H1 (cell line): ENCODE data around the gene EIF4A2. TPM values are rescaled to one million over a fixed set of nuclear protein-coding genes. Genes with fewer than 3 reads are reported as not detected.

Source experiments
- ASH2L ChIP-seq: fragments of 200-600, 300-600 bp; sonication (generic); IDR thresholded peaks from one replicate; pipeline ENCODE4 v1.7.1; 2017; ENCODE audit warnings: low read length
- CHD7 ChIP-seq: fragments of 300-600 bp; sonication (generic); IDR thresholded peaks from 2 replicates; pipeline ENCODE4 v1.7.1; 2012; ENCODE audit warnings: low read length, moderate library complexity, mild to moderate bottlenecking, inconsistent platforms; ENCODE audit not compliant: insufficient replicate concordance
- MAX ChIP-seq: IDR thresholded peaks from 2 replicates; pipeline ENCODE4 v1.6.1; 2012; ENCODE audit warnings: inconsistent platforms
- POLR2A ChIP-seq, 2 experiments: IDR thresholded peaks; 1 replicate in 1 of 2; 2 replicates in 1 of 2; pipeline ENCODE4 v1.6.1; 2011; ENCODE audit warnings: low read depth in 2 of 2, low read length in 2 of 2, mild to moderate bottlenecking in 2 of 2; ENCODE audit errors: control extremely low read depth in 1 of 2
- RNF2 ChIP-seq: fragments of 200-900, 300-1000 bp; sonication (generic); IDR thresholded peaks from 2 replicates; pipeline ENCODE4 v1.7.1; 2016; ENCODE audit warnings: borderline replicate concordance, low read depth, mild to moderate bottlenecking, antibody characterized with exemption, low read length; ENCODE audit not compliant: poor library complexity, severe bottlenecking; ENCODE audit errors: missing control alignments
- RXRA ChIP-seq: IDR thresholded peaks from 2 replicates; pipeline ENCODE4 v1.6.1; 2011; ENCODE audit warnings: low read depth, mild to moderate bottlenecking, low read length, moderate library complexity; ENCODE audit not compliant: insufficient read depth
- TAF1 ChIP-seq: IDR thresholded peaks from 2 replicates; pipeline ENCODE4 v1.6.1; 2011; ENCODE audit warnings: mild to moderate bottlenecking, low read depth, low read length
- TAF7 ChIP-seq: optimal IDR thresholded peaks from 2 replicates; pipeline ENCODE3; 2011; ENCODE audit warnings: low read depth, mild to moderate bottlenecking, inconsistent platforms, low read length, moderate library complexity, borderline replicate concordance
- TBP ChIP-seq: IDR thresholded peaks from 2 replicates; pipeline ENCODE4 v1.6.1; 2011; ENCODE audit warnings: low read depth, low read length, improper control_type of control experiment
- TCF12 ChIP-seq: IDR thresholded peaks from 2 replicates; pipeline ENCODE4 v1.6.1; 2011; ENCODE audit warnings: low read depth, mild to moderate bottlenecking, low read length
- USF2 ChIP-seq: IDR thresholded peaks from 2 replicates; pipeline ENCODE4 v1.6.1; 2011; ENCODE audit warnings: low read length, improper control_type of control experiment
- polyA plus RNA-seq, 7 experiments: library from polyadenylated mRNA; depleted of rRNA in 3 of 7; stranded (reverse) in 5 of 7; unstranded in 2 of 7; fragments of >200 nt in 5 of 7; fragments of 200-250 nt in 2 of 7; gene quantifications; 1 replicate in 5 of 7; 2 replicates in 1 of 7; 4 replicates in 1 of 7; pipeline versions ENCODE4 v1.2.1 to v1.2.3, GENCODE V29; 2011 to 2013; ENCODE audit warnings: missing spikeins in 2 of 7, mixed read lengths in 2 of 7
- total RNA-seq: library from RNA; stranded (reverse); fragmentation: NEBNext Ultra II Directional; extraction: Animal tissue kit (Norgen Biotek cat#: 25700); gene quantifications from 2 replicates; pipeline ENCODE4 v1.2.1, GENCODE V29; 2021

Gene EIF4A2
- total and polyA plus RNA-seq, 2 of the 8 experiments (the other 6 are each of a cell fraction or from before 2014, with no cell fraction given) = 527 to 604 TPM

- TF ChIP-seq CHD7 = no peak
- no peak for TF ChIP-seq ASH2L
- no peak for TF ChIP-seq USF2
- no peak for TF ChIP-seq TBP
- TF ChIP-seq MAX = no peak
- TF ChIP-seq TAF1 = no peak
- TF ChIP-seq TCF12 = no peak
- TF ChIP-seq POLR2A (IDR thresholded peaks at IDR 0.05; ENCODE audit: control extremely low read depth in 1 of 2, low read depth in 2 of 2, low read length in 2 of 2) = no peak
- no peak for TF ChIP-seq RXRA
- TF ChIP-seq TAF7 = no peak
- TF ChIP-seq RNF2 = no peak
These were observed 30.7 kb downstream of the EIF4A2 start (continued) for GRCh38 chr3:186814100-186814499.
